Cardiac ventricle fibroblast (primary cell): ENCODE data around the gene KHDC4. TPM values are rescaled to one million over a fixed set of nuclear protein-coding genes. Genes with fewer than 3 reads are reported as not detected.

Source experiments
- total RNA-seq: library from RNA; depleted of rRNA; stranded (reverse); fragments of >200 nt; gene quantifications from 2 replicates; pipeline ENCODE4 v1.2.3, GENCODE V29; 2015

KHDC4 gene
- 17.2 and 24.5 TPM in 2 replicates for total RNA-seq

DNA sequence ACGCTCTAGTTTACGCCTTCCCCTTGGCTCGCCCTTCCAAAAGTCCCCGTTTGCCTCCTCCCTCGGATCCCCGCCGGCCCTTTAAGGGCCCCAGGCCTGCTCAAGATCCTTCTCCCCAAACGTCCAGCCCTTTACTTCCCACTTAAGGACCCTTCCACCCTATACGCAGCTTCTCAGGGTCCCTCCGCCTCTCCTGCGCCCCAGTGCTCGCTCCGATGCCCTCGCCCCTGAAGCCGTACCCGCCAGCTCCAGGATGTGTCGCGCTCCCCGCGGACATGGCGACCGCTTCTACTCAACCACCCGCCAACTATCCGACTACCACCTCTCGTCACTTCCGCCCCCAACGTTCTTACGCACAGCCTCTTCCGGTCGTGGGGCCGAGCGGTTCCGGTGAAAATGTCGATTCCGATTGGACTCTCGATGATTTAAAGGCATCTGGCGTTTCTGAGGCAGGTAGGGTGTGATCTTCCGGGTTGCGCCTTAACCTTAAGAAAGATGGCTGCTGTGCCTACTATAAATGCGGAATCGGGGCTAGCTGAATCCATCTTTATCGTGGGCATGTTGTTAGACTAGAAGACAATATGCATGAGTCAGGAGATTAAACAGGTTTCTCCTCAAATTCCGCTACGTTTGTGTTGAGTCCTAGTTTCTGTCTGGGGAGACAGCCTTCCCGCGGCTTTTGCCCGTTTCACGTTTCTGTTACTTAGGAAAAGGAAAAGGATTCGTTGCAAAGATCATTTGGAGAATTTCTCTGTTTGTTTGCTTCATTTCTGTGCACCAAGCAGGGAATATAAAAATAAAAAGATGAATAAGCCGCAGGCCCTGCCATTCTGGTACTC lies at the start of gene KHDC4:
Gene KHDC4 (minus strand): TSS at position 317 of the 839 bp plus-strand sequence. CDS start 40 bp downstream, at position 277.

DNA sequence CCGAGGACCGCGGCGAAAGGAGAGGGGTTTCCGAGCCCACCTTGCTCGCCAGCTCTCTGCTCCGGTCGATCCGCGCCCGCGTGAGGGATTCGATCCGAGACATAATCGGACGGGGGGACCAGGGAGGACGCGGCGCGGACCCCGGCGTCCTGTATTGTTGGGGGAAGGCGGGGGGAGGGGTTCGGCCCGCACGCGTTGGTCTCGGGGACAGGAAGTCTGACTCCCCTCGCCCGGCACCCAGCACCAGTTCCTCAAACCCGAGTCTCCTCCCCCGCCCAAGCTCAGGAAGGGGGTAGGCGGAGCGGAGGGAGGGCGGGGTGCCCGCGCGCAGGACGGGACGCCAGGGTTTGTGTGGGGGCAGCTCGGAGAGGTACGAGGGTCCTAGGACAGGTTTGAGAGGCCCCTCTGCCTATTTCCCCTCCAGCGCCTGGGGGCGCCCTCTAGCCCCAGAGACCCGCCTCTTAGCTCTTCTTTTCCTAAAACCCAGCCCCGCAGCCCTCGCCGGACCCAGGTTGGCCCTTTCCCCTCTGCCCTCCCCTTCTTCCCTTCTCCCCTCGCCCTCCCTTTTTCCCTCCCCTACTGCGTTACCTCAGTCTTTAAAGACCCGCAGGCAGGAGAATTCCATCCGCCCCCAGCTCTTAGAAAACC lies 44.2 kb upstream of the KHDC4 start, which contains the start of gene ARHGEF2:
Gene ARHGEF2 (minus strand): TSS at position 223 of the 648 bp plus-strand sequence. CDS start 120 bp downstream, at position 103.

GRCh38 chr1:155940993-155941844 lies 7.0 kb upstream of the KHDC4 start, which contains the start of gene RXFP4:
Gene RXFP4, plus strand, starts transcription at chr1:155941638. Its CDS starts 72 bp downstream, at chr1:155941710.

DNA sequence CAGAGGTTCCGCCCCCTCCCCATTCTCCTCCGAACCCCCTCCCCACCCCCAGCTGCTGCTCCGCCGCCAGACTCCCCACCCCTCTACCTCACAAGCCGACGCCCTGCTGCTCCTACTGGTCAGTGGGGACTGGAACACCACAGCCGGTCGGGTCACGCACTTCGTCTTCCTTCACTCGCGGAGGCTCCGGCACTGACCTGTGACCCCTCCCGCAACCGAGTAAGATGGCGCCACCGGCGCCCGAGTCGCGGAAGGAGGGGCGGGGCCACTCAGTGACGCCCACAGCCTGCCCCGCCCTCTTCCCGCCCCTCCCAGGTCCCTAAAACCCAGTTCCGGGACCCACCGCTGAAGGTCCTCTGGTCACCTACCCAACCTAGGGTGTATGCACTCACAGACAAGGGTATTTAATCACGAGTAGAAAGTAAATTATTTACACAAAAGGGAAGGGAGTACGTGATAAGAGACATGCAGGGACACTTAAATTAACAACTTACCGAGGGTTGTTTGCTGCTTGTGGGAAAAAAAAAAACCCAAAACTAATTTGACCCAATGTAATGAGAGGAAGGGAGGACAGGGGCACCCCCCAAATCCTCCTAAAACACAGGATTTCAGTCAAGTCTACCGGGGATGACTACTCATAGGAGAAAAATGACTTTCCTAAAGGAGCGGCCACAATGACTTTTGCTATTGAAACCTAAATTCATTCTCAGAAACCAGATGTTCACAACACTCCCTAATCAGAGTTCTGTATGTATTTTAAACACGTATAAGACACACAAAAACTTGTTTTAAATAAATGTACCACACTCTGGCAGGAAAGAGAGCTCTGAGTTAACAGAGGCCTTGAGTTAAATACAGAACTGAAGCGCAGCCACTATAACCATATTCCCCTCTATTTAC lies 22.8 kb downstream of the KHDC4 start, which contains the start of gene RIT1:
Gene RIT1 (minus strand): TSS at position 194 of the 900 bp plus-strand sequence. CDS start 588 bp downstream, outside the sequence.

Other genes starting within 250 kb of the KHDC4 start
- 38.4 and 77.1 TPM in 2 replicates for gene YY1AP1, start 245.6 kb downstream of the KHDC4 start, total RNA-seq
- gene DAP3, start 245.3 kb downstream of the KHDC4 start, total RNA-seq, result 77.4 and 79.3 TPM in 2 replicates
- 11.8 and 16.4 TPM in 2 replicates for gene GON4L, start 77.2 kb downstream of the KHDC4 start, total RNA-seq
- 5.1 and 5.7 TPM in 2 replicates for gene SYT11, start 74.8 kb downstream of the KHDC4 start, total RNA-seq
- 10.4 and 18.4 TPM in 2 replicates for gene RIT1, start 23.1 kb downstream of the KHDC4 start, total RNA-seq
- not detected in 2 replicates for gene RXFP4, start 7.2 kb upstream of the KHDC4 start, total RNA-seq
- gene ARHGEF2, start 44.1 kb upstream of the KHDC4 start, total RNA-seq, result 46.4 and 51.5 TPM in 2 replicates
- 460 and 537 TPM in 2 replicates for gene SSR2, start 86.5 kb upstream of the KHDC4 start, total RNA-seq
- gene UBQLN4, start 119.4 kb upstream of the KHDC4 start, total RNA-seq, result 9.1 and 13.3 TPM in 2 replicates
- gene LAMTOR2, start 120.4 kb upstream of the KHDC4 start, total RNA-seq, result 69.9 and 81.7 TPM in 2 replicates
- not detected in 2 replicates for gene RAB25, start 126.7 kb upstream of the KHDC4 start, total RNA-seq
- 0.62 and 3.9 TPM in 2 replicates for gene MEX3A, start 148.1 kb upstream of the KHDC4 start, total RNA-seq
- gene LMNA, start 180.3 kb upstream of the KHDC4 start, total RNA-seq, result 816 and 907 TPM in 2 replicates
- gene SEMA4A, start 219.2 kb upstream of the KHDC4 start, total RNA-seq, result 1.8 TPM in 1 of 2 replicates, not detected in the other